Measurements from ENCODE around the gene UTP18.

DNA sequence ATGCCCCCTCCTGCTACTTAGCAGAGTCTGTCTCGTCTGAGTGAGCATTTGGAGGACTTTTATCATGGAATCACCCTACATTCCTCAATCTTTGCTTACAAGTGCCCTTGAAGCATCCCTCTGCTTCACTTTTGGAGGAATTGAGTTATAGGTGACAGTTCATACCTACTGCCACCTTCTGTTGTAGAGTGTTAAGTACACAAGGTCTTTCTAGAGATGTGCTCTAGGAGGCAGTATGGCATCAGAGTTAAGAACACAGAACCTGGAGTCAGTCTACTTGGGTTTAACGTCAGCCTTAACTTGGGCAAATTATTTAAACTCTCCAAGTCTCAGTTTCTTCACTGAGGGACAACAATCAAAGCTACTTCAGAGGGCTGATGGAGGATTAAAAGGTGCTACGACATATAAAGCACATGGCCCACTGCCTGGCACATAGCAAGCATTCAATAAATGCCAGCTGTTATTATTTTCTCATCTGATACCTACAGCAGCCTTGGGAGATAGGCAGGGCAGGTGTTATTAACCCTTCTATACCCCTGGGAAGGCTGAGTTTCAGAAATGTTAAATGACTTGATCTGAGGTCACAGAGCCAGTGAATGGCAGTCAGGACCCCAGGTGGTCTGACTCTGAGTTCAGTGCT lies 62.2 kb downstream of the UTP18 start:
- TF ChIP-seq CEBPB (IDR thresholded peaks at IDR 0.05; ENCODE audit: low read depth, low read length) (no peak), POLR2A (IDR thresholded peaks at IDR 0.05; ENCODE audit: control extremely low read depth in 1 of 2, low read depth in 2 of 2, low read length in 2 of 2) (no peak), EZH2 (IDR thresholded peaks at IDR 0.05; ENCODE audit: low read depth, low read length, severe bottlenecking) (no peak)
